ENCODE measurements around the gene SGPL1. TPM values are rescaled to one million over a fixed set of nuclear protein-coding genes. Genes with fewer than 3 reads are reported as not detected.

SGPL1 gene
- polyA plus RNA-seq, 1 experiment = 16.6 TPM

- POLR2A ChIA-PET = no interaction called here
- Histone ChIP-seq H3K36me3 (ENCODE audit: control insufficient read depth, insufficient read depth, low read length) (no peaks in the 10 kb centered on the region), H3K4me3 (ENCODE audit: low read depth, low read length) (no peak overlapping the region), H3K27me3 (ENCODE audit: control insufficient read depth, insufficient read depth, low read length) (peaks cover 13% of the 10 kb centered on the region)
- TF ChIP-seq CTCF (IDR thresholded peaks at IDR 0.05; ENCODE audit: insufficient read depth, low read depth, low read length) = no peak
- CTCF ChIA-PET = interaction anchor here (1.1 to 4.2 kb wide), 2 partner anchors 10 to 630 kb away, joined by 3 to 19 read pairs; no protein-coding TSS in a partner anchor
- DNase-seq (ENCODE audit: low read depth) = no peak
These were observed 97.6 kb downstream of the SGPL1 start for GRCh38 chr10:70913191-70913892.

DNA sequence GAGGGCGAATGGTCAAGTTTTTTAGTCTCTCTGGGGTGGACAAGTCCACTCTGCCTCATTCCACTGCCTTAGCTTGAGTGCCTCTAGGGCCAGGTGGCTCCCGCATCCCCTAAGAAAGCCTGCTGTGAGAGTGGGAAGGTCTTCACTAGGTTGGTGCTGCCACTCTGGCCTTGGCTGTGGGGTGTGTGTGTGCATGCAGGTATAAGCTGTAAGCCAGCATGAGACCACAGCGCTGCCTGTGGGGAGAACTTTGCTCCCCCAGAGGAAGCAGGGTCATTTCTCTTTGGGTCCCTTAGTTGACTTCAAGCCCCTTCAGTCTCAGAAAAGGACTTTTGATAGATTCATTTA lies 98.1 kb downstream of the SGPL1 start:
- ChIA-PET POLR2A (no interaction called here), CTCF (interaction anchor here (4.2 kb wide), 1 partner anchor 11 kb away, joined by 19 read pairs; no protein-coding TSS in a partner anchor)
- no peak for TF ChIP-seq CTCF (IDR thresholded peaks at IDR 0.05; ENCODE audit: insufficient read depth, low read depth, low read length)
- DNase-seq (ENCODE audit: low read depth) = no peak
- Histone ChIP-seq H3K4me3 (ENCODE audit: low read depth, low read length) (no peak overlapping the region), H3K36me3 (ENCODE audit: control insufficient read depth, insufficient read depth, low read length) (no peaks in the 10 kb centered on the region), H3K27me3 (ENCODE audit: control insufficient read depth, insufficient read depth, low read length) (peaks cover 13% of the 10 kb centered on the region)

GRCh38 chr10:70914316-70914864 lies 98.6 kb downstream of the SGPL1 start:
- no peak for TF ChIP-seq CTCF (IDR thresholded peaks at IDR 0.05; ENCODE audit: insufficient read depth, low read depth, low read length)
- Histone ChIP-seq H3K4me3 (ENCODE audit: low read depth, low read length) (no peak overlapping the region), H3K27me3 (ENCODE audit: control insufficient read depth, insufficient read depth, low read length) (peaks cover 15% of the 10 kb centered on the region), H3K36me3 (ENCODE audit: control insufficient read depth, insufficient read depth, low read length) (no peaks in the 10 kb centered on the region)
- ChIA-PET CTCF (interaction anchor here (4.2 kb wide), 1 partner anchor 11 kb away, joined by 19 read pairs; no protein-coding TSS in a partner anchor), POLR2A (no interaction called here)
- no peak for DNase-seq (ENCODE audit: low read depth)

DNA sequence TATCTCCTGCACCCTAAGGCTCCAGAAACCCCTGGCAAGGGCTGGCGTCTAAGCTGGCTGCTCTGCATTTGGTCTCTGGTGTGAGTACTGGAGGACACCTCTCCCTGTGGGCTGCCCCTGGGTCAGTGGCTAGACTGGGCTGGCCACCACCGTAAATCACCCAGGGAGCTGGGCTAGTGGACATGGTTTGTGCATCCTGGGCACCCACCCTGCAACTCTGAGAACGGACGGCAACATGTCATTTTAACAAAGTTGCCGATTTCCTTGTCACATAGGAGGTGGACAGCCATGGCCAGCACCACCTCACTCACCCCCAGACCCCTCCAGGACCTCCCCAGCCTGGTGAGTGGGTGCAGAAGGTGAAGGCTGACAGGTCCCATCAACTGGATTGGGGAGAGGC lies 99.5 kb downstream of the SGPL1 start:
- Histone ChIP-seq H3K27me3 (ENCODE audit: control insufficient read depth, insufficient read depth, low read length) (peaks cover 16% of the 10 kb centered on the region), H3K36me3 (ENCODE audit: control insufficient read depth, insufficient read depth, low read length) (no peaks in the 10 kb centered on the region), H3K4me3 (ENCODE audit: low read depth, low read length) (no peak overlapping the region)
- ChIA-PET POLR2A (no interaction called here), CTCF (interaction anchor here (1.1 to 4.2 kb wide), 2 partner anchors 10 to 12 kb away, joined by 3 to 19 read pairs; no protein-coding TSS in a partner anchor)
- no peak for DNase-seq (ENCODE audit: low read depth)
- no peak for TF ChIP-seq CTCF (IDR thresholded peaks at IDR 0.05; ENCODE audit: insufficient read depth, low read depth, low read length)

DNA sequence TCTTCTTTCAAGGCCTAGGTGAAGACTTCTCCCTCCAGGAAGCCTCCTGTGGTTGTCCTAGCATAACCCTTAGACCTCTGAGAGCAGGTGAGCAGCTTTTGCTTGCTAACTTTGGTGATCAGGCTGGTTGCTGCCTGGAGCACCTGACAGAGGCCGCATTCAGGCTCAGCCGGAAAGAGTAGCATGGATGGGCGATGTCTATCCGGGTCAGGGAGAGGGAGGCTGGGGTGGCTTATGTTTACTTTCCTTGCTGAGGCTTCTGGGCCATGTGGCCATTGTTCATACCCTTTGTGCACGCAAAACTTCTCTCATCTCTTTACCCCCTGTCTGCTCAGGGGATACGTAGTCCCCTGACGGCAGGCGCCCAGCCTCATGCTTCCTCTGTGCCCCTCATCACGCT lies 100.1 kb downstream of the SGPL1 start:
- Histone ChIP-seq H3K4me3 (ENCODE audit: low read depth, low read length) (no peak overlapping the region), H3K27me3 (ENCODE audit: control insufficient read depth, insufficient read depth, low read length) (peaks cover 19% of the 10 kb centered on the region), H3K36me3 (ENCODE audit: control insufficient read depth, insufficient read depth, low read length) (no peaks in the 10 kb centered on the region)
- ChIA-PET POLR2A (no interaction called here), CTCF (interaction anchor here (1.1 to 3.0 kb wide), 2 partner anchors 9 to 12 kb away, joined by 3 to 13 read pairs; no protein-coding TSS in a partner anchor)
- DNase-seq (ENCODE audit: low read depth) = no peak
- TF ChIP-seq CTCF (IDR thresholded peaks at IDR 0.05; ENCODE audit: insufficient read depth, low read depth, low read length) = no peak

Measured in BJ (cell line).